ENCODE data around the gene CRMP1. TPM values are rescaled to one million over a fixed set of nuclear protein-coding genes. Genes with fewer than 3 reads are reported as not detected.

The CRMP1 gene
- total RNA-seq, 1 donor from 2014 or later: 67.4 TPM

DNA sequence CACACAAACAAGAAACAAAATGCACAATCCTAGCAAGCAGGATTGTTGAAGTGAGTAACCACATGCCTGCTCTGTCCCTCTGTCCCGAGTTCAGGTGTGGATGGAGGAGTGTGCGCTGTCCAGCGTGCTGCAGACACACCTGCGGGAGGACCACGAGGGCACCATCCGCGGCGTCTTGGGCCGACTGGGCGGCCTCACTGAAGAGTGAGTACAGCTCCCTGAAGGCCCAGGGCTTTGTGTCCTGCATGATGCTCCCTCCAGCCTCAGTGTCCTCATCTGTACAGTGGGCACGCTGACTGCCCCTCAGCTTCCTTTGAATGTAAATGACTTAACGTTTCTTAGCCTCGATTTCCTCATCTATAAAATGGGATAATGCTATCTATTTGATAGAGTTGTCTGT, 99.4 kb downstream of the CRMP1 start:
- peaks cover 6% of the 10 kb centered on the region for H3K36me3 Mint-ChIP-seq (ENCODE audit: low read depth, unreplicated experiment)
- no peak overlapping the region for H3K4me3 ChIP-seq (ENCODE audit: insufficient read depth, low read depth, low read length)
- H3K36me3 ChIP-seq (ENCODE audit: insufficient read depth, low read length): peaks cover 43% of the 10 kb centered on the region
- no peak for FAIRE-seq
- H3K79me2 ChIP-seq (ENCODE audit: insufficient read depth, low read length): no peaks in the 10 kb centered on the region
- TF ChIP-seq, protein P1, sequence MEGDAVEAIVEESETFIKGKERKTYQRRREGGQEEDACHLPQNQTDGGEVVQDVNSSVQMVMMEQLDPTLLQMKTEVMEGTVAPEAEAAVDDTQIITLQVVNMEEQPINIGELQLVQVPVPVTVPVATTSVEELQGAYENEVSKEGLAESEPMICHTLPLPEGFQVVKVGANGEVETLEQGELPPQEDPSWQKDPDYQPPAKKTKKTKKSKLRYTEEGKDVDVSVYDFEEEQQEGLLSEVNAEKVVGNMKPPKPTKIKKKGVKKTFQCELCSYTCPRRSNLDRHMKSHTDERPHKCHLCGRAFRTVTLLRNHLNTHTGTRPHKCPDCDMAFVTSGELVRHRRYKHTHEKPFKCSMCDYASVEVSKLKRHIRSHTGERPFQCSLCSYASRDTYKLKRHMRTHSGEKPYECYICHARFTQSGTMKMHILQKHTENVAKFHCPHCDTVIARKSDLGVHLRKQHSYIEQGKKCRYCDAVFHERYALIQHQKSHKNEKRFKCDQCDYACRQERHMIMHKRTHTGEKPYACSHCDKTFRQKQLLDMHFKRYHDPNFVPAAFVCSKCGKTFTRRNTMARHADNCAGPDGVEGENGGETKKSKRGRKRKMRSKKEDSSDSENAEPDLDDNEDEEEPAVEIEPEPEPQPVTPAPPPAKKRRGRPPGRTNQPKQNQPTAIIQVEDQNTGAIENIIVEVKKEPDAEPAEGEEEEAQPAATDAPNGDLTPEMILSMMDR (IDR thresholded peaks at IDR 0.05; ENCODE audit: insufficient read depth, low read depth, low read length): no peak
- no peak for TF ChIP-seq EZH2 (IDR thresholded peaks at IDR 0.05; ENCODE audit: insufficient read depth, low read length)
- no peak overlapping the region for H3K27ac Mint-ChIP-seq (ENCODE audit: unreplicated experiment)
- no peaks in the 10 kb centered on the region for H3K9me3 ChIP-seq (ENCODE audit: insufficient read depth, low read depth, low read length)
- no peak overlapping the region for H2AFZ ChIP-seq (ENCODE audit: low read depth, low read length)
- no peaks in the 10 kb centered on the region for H3K4me1 Mint-ChIP-seq (ENCODE audit: low read depth, unreplicated experiment)
- no peaks in the 10 kb centered on the region for H3K9me3 Mint-ChIP-seq (ENCODE audit: unreplicated experiment)
- H3K4me1 ChIP-seq (ENCODE audit: insufficient read depth, low read length): no peaks in the 10 kb centered on the region
- no peak overlapping the region for H3K4me2 ChIP-seq (ENCODE audit: low read length)
- DNase-seq (ENCODE audit: low read depth): no peak
- no peaks in the 10 kb centered on the region for H3K27me3 Mint-ChIP-seq (ENCODE audit: low read depth, unreplicated experiment)
- no peak overlapping the region for H3K27ac ChIP-seq (ENCODE audit: low read depth, low read length)
- H3K9ac ChIP-seq (ENCODE audit: low read length): no peak overlapping the region
- H3K27me3 ChIP-seq (ENCODE audit: insufficient read depth, low read length): no peaks in the 10 kb centered on the region
- H3K4me3 Mint-ChIP-seq (ENCODE audit: unreplicated experiment): no peak overlapping the region
- peaks cover 25% of the 10 kb centered on the region for H4K20me1 ChIP-seq (ENCODE audit: insufficient read depth, low read length)

DNA sequence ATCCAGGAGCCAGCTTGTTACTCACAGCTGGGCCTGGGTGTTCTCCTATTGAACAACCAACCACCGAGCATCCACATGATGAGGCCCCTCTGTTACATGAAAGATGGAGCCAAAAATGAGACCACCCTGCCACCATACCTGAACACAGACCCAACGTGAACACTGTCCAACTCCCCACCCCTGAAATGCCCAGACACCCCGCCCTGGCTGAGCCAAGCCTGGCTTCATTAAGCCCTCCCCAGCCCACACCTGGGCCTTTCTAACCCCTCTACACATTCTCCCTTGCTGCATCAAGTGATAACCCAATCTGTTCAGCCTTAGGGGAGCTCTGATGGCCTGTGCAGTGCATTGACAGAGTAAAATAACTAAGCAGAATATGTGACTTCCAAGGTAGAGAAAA, 101.2 kb downstream of the CRMP1 start:
- no peaks in the 10 kb centered on the region for H3K4me1 Mint-ChIP-seq (ENCODE audit: low read depth, unreplicated experiment)
- H3K36me3 Mint-ChIP-seq (ENCODE audit: low read depth, unreplicated experiment): peaks cover 20% of the 10 kb centered on the region
- TF ChIP-seq EZH2 (IDR thresholded peaks at IDR 0.05; ENCODE audit: insufficient read depth, low read length): no peak
- TF ChIP-seq, protein P1 (IDR thresholded peaks at IDR 0.05; ENCODE audit: insufficient read depth, low read depth, low read length): no peak
- no peaks in the 10 kb centered on the region for H3K4me1 ChIP-seq (ENCODE audit: insufficient read depth, low read length)
- no peaks in the 10 kb centered on the region for H3K79me2 ChIP-seq (ENCODE audit: insufficient read depth, low read length)
- H3K27me3 ChIP-seq (ENCODE audit: insufficient read depth, low read length): no peaks in the 10 kb centered on the region
- no peak overlapping the region for H3K27ac ChIP-seq (ENCODE audit: low read depth, low read length)
- no peak overlapping the region for H3K27ac Mint-ChIP-seq (ENCODE audit: unreplicated experiment)
- H3K9me3 Mint-ChIP-seq (ENCODE audit: unreplicated experiment): no peaks in the 10 kb centered on the region
- H2AFZ ChIP-seq (ENCODE audit: low read depth, low read length): no peak overlapping the region
- H3K4me2 ChIP-seq (ENCODE audit: low read length): no peak overlapping the region
- no peak overlapping the region for H3K4me3 ChIP-seq (ENCODE audit: insufficient read depth, low read depth, low read length)
- no peak for DNase-seq (ENCODE audit: low read depth)
- H3K27me3 Mint-ChIP-seq (ENCODE audit: low read depth, unreplicated experiment): no peaks in the 10 kb centered on the region
- no peak overlapping the region for H3K4me3 Mint-ChIP-seq (ENCODE audit: unreplicated experiment)
- no peak overlapping the region for H3K9ac ChIP-seq (ENCODE audit: low read length)
- peaks cover 29% of the 10 kb centered on the region for H4K20me1 ChIP-seq (ENCODE audit: insufficient read depth, low read length)
- H3K9me3 ChIP-seq (ENCODE audit: insufficient read depth, low read depth, low read length): no peaks in the 10 kb centered on the region
- peaks cover 33% of the 10 kb centered on the region for H3K36me3 ChIP-seq (ENCODE audit: insufficient read depth, low read length)
- no peak for FAIRE-seq

DNA sequence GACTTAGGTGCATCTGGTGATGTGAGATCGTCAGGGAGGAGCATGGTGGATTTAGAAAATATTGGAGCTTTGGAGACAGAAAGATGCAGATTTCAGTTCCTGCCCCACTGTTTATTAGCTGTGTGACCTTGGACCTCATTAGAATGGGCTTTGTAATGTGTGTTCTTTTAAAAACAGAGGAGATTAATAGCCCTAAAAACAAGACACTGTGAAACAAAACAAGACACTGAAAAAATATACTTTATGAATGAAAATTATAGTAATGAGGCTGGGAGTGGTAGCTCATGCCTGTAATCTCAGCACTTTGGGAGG, 102.4 kb downstream of the CRMP1 start:
- peaks cover 29% of the 10 kb centered on the region for H3K36me3 ChIP-seq (ENCODE audit: insufficient read depth, low read length)
- no peak for DNase-seq (ENCODE audit: low read depth)
- H3K27ac ChIP-seq (ENCODE audit: low read depth, low read length): no peak overlapping the region
- H3K27me3 ChIP-seq (ENCODE audit: insufficient read depth, low read length): no peaks in the 10 kb centered on the region
- H3K4me2 ChIP-seq (ENCODE audit: low read length): no peak overlapping the region
- H3K27me3 Mint-ChIP-seq (ENCODE audit: low read depth, unreplicated experiment): no peaks in the 10 kb centered on the region
- H3K4me3 ChIP-seq (ENCODE audit: insufficient read depth, low read depth, low read length): no peak overlapping the region
- no peaks in the 10 kb centered on the region for H3K4me1 Mint-ChIP-seq (ENCODE audit: low read depth, unreplicated experiment)
- FAIRE-seq: no peak
- H3K9me3 Mint-ChIP-seq (ENCODE audit: unreplicated experiment): no peaks in the 10 kb centered on the region
- H3K9ac ChIP-seq (ENCODE audit: low read length): no peak overlapping the region
- no peaks in the 10 kb centered on the region for H3K9me3 ChIP-seq (ENCODE audit: insufficient read depth, low read depth, low read length)
- peaks cover 7% of the 10 kb centered on the region for H3K4me1 ChIP-seq (ENCODE audit: insufficient read depth, low read length)
- no peak overlapping the region for H2AFZ ChIP-seq (ENCODE audit: low read depth, low read length)
- no peak overlapping the region for H3K4me3 Mint-ChIP-seq (ENCODE audit: unreplicated experiment)
- no peaks in the 10 kb centered on the region for H3K79me2 ChIP-seq (ENCODE audit: insufficient read depth, low read length)
- H4K20me1 ChIP-seq (ENCODE audit: insufficient read depth, low read length): peaks cover 31% of the 10 kb centered on the region
- no peak for TF ChIP-seq EZH2 (IDR thresholded peaks at IDR 0.05; ENCODE audit: insufficient read depth, low read length)
- TF ChIP-seq, protein P1 (IDR thresholded peaks at IDR 0.05; ENCODE audit: insufficient read depth, low read depth, low read length): no peak
- H3K27ac Mint-ChIP-seq (ENCODE audit: unreplicated experiment): no peak overlapping the region
- peaks cover 20% of the 10 kb centered on the region for H3K36me3 Mint-ChIP-seq (ENCODE audit: low read depth, unreplicated experiment)
